ENCODE data around the gene HNRNPH3. TPM values are rescaled to one million over a fixed set of nuclear protein-coding genes. Genes with fewer than 3 reads are reported as not detected.

HNRNPH3 gene
- total RNA-seq, 1 donor from 2014 or later, result 90.4 TPM

DNA sequence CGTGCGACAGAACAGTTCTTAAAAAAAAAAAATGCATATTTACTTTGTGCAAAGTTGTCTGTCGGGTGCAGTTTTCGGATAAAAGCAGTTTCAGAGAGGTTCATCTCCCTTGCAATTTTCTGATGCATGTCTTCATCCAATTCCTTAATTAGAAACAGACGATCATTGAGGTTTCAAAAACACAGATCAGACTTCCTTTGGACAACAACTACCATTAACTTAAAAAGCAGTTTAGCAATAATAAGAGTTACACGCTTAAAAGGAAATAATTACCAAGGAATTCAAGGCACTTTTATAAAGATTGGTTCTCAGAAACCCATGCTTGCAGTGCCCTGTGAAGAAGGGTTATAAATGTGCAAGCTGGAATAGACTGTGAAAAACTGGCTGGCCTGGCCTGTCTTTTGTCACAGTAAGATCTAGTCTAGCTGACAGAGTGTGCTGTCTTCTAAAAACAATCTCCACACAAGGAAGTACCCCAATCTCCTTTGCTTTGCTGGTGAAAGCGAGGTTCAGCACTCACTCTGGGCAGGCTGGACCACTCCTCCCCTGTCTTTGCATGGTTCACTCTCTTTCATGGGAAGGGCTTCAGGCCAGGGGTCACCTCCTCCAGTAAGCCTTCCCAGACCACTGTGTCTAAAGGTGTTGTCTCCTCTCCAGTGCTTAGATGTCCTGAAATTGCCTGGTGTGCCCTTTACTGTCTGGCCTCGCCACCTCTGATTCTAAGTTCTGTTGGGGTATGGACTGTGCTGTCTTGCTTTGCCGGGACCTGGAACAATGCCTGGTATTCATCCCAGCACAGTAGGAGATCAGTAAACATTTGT lies 34.8 kb upstream of the HNRNPH3 start:
- no peak for DNase-seq (ENCODE audit: extremely low spot score in 2 of 2)
- TF ChIP-seq POLR2A (IDR thresholded peaks at IDR 0.05), result no peak
- no peak for TF ChIP-seq POLR2AphosphoS5 (IDR thresholded peaks at IDR 0.05; ENCODE audit: insufficient read depth in 1 of 2, low read depth in 1 of 2)
- TF ChIP-seq, protein P1, sequence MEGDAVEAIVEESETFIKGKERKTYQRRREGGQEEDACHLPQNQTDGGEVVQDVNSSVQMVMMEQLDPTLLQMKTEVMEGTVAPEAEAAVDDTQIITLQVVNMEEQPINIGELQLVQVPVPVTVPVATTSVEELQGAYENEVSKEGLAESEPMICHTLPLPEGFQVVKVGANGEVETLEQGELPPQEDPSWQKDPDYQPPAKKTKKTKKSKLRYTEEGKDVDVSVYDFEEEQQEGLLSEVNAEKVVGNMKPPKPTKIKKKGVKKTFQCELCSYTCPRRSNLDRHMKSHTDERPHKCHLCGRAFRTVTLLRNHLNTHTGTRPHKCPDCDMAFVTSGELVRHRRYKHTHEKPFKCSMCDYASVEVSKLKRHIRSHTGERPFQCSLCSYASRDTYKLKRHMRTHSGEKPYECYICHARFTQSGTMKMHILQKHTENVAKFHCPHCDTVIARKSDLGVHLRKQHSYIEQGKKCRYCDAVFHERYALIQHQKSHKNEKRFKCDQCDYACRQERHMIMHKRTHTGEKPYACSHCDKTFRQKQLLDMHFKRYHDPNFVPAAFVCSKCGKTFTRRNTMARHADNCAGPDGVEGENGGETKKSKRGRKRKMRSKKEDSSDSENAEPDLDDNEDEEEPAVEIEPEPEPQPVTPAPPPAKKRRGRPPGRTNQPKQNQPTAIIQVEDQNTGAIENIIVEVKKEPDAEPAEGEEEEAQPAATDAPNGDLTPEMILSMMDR (IDR thresholded peaks at IDR 0.05), result no peak
- Histone ChIP-seq H3K4me3 (peak overlapping the region; percentile 3 to 10), H3K27me3 (no peaks in the 10 kb centered on the region), H3K4me1 (peaks cover 4% of the 10 kb centered on the region), H3K9me3 (no peaks in the 10 kb centered on the region), H3K27ac (peak overlapping the region; percentile 72), H3K36me3 (no peaks in the 10 kb centered on the region)
- intact Hi-C loops (cut with DNase I), result no loop called here

DNA sequence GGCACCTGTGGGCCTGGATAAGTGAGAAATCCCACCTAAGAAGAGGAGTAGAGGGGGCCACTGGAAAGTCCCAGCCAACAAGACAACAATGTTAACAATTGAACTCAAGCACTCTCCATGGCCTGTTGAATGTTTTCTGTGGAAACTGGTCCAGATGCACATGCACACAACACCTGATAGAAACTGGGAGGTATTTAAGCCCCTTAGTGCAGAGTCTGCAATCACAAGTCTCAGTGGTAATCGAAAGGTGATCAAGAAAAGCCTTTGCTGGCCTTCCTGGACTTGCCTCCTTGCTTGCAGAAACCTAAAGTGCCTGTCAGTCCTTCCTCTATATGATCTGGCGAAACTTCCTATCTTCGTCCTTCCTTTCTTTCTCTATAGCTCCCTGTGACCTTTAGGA lies 30.6 kb upstream of the HNRNPH3 start:
- no peak for DNase-seq (ENCODE audit: extremely low spot score in 2 of 2)
- intact Hi-C loops (cut with DNase I), result no loop called here
- Histone ChIP-seq H3K4me1 (peaks cover 4% of the 10 kb centered on the region), H3K36me3 (no peaks in the 10 kb centered on the region), H3K27me3 (no peaks in the 10 kb centered on the region), H3K9me3 (no peaks in the 10 kb centered on the region), H3K27ac (no peak overlapping the region), H3K4me3 (no peak overlapping the region)
- TF ChIP-seq POLR2AphosphoS5 (IDR thresholded peaks at IDR 0.05; ENCODE audit: insufficient read depth in 1 of 2, low read depth in 1 of 2) (no peak), POLR2A (IDR thresholded peaks at IDR 0.05) (no peak)
- TF ChIP-seq, protein P1 (IDR thresholded peaks at IDR 0.05), result no peak

DNA sequence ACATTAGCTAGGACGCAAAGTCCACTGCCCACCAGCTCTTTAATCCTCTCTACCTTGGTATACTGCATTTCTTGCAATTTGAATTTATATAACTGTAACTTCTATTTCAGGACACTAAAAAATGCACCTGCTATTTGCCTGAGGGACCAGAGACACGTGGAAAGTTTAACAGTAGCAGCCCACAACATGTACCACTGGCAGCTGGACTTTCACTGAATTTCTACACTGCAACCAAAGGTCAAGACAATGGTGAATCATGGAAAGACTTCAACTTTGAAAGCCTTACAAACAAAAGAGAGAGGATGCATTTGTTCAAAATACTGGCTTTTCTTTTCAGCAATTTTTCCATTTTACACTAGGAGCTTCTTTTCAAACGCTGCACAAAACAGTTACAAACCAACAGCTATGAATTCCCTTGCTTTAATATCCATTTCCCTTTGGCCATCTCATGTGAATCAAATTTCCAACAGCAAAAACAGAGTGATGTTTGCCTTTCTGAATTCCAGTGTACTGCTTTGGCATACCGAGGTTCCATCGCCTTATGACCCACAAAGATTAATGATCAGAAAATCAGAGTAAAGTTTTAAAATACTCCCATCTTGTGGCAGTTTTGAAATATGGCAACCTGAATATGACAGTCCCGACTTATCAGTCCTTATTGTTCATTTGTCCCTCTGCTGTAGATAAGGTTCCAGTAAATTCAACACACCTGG lies 29.9 kb upstream of the HNRNPH3 start:
- no peak for DNase-seq (ENCODE audit: extremely low spot score in 2 of 2)
- TF ChIP-seq POLR2A (IDR thresholded peaks at IDR 0.05), result no peak
- TF ChIP-seq POLR2AphosphoS5 (IDR thresholded peaks at IDR 0.05; ENCODE audit: insufficient read depth in 1 of 2, low read depth in 1 of 2), result no peak
- TF ChIP-seq, protein P1 (IDR thresholded peaks at IDR 0.05), result peak in 2 of 3 experiments; percentile 11 to 49
- no peak overlapping the region for H3K4me3 ChIP-seq
- no peaks in the 10 kb centered on the region for H3K36me3 ChIP-seq
- H3K27ac ChIP-seq, result no peak overlapping the region
- H3K27me3 ChIP-seq, result no peaks in the 10 kb centered on the region
- peaks cover 4% of the 10 kb centered on the region for H3K4me1 ChIP-seq
- H3K9me3 ChIP-seq, result no peaks in the 10 kb centered on the region
- intact Hi-C loops (cut with DNase I), result no loop called here

DNA sequence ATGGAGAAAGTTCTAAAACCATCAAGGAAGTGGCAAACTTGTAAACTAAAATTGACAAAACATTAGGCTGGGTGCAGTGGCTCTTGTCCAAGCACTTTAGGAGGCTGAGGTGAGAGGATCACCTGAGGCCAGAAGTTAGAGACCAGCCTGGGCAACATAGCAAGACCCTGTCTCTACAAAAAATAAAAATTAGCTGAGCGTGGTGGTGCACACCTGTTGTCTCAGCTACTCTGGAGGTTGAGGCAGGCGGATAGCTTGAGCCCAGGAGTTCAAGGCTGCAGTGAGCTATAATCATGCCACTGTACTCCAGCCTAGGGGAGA lies 29.4 kb upstream of the HNRNPH3 start:
- Histone ChIP-seq H3K4me1 (no peaks in the 10 kb centered on the region), H3K27ac (no peak overlapping the region), H3K9me3 (no peaks in the 10 kb centered on the region), H3K27me3 (no peaks in the 10 kb centered on the region), H3K4me3 (no peak overlapping the region), H3K36me3 (no peaks in the 10 kb centered on the region)
- TF ChIP-seq POLR2AphosphoS5 (IDR thresholded peaks at IDR 0.05; ENCODE audit: insufficient read depth in 1 of 2, low read depth in 1 of 2) (no peak), POLR2A (IDR thresholded peaks at IDR 0.05) (no peak)
- TF ChIP-seq, protein P1 (IDR thresholded peaks at IDR 0.05), result no peak
- DNase-seq (ENCODE audit: extremely low spot score in 2 of 2), result no peak
- intact Hi-C loops (cut with DNase I), result no loop called here

DNA sequence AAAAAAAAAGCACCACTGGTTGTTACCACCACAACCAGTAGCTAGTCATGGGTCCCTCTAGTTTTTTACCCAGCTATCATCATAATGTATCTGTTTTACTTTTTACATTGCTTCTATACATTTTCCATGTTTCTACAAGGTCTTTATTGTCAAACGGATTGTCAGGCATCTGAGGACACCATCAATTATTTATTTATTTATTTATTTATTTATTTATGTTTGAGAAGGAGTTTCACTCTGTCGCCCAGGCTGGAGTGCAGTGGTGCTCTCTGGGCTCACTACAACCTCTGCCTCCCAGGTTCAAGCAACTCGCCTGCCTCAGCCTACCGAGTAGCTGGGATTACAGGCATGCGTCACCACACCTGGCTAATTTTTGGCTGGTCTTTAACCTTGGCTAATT lies 29.0 kb upstream of the HNRNPH3 start:
- no peak for TF ChIP-seq POLR2A (IDR thresholded peaks at IDR 0.05)
- TF ChIP-seq, protein P1 (IDR thresholded peaks at IDR 0.05), result no peak
- TF ChIP-seq POLR2AphosphoS5 (IDR thresholded peaks at IDR 0.05; ENCODE audit: insufficient read depth in 1 of 2, low read depth in 1 of 2), result no peak
- Histone ChIP-seq H3K9me3 (no peaks in the 10 kb centered on the region), H3K27me3 (no peaks in the 10 kb centered on the region), H3K4me3 (no peak overlapping the region), H3K4me1 (no peaks in the 10 kb centered on the region), H3K27ac (no peak overlapping the region), H3K36me3 (no peaks in the 10 kb centered on the region)
- DNase-seq (ENCODE audit: extremely low spot score in 2 of 2), result no peak
- intact Hi-C loops (cut with DNase I), result no loop called here
